Measurements from ENCODE around the gene MTURN. TPM values are rescaled to one million over a fixed set of nuclear protein-coding genes. Genes with fewer than 3 reads are reported as not detected.

Gene MTURN
- total RNA-seq, 1 donor: 2.6 TPM

GRCh38 chr7:30164567-30164966 lies 29.8 kb downstream of the MTURN start:
- peak; percentile 52 for TF ChIP-seq CTCF (IDR thresholded peaks at IDR 0.05; ENCODE audit: insufficient read depth, low read depth, low read length)
- peak; percentile 54 for DNase-seq (ENCODE audit: low read depth)
- H3K4me3 ChIP-seq (ENCODE audit: low read depth, low read length): no peak overlapping the region

DNA sequence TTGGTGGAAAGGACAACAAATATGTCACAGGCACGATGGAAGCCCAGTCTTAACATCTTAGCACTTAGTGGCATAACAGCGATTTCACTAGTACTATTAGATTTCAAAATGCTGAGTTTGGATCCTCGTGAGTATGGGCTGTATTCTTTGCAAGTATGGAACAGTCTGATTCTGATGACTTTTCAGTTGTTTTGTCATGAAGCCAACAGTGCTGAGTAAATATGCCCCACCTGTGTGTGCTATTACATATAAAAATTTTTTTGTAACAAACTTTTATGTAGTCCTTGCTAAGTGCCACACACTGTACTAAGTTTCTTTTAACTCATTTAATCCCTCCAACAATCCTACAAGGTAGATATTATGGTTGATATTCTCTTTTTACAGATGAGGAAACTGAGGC lies 30.8 kb downstream of the MTURN start:
- H3K4me3 ChIP-seq (ENCODE audit: low read depth, low read length): no peak overlapping the region
- no peak for TF ChIP-seq CTCF (IDR thresholded peaks at IDR 0.05; ENCODE audit: insufficient read depth, low read depth, low read length)
- DNase-seq (ENCODE audit: low read depth): no peak

DNA sequence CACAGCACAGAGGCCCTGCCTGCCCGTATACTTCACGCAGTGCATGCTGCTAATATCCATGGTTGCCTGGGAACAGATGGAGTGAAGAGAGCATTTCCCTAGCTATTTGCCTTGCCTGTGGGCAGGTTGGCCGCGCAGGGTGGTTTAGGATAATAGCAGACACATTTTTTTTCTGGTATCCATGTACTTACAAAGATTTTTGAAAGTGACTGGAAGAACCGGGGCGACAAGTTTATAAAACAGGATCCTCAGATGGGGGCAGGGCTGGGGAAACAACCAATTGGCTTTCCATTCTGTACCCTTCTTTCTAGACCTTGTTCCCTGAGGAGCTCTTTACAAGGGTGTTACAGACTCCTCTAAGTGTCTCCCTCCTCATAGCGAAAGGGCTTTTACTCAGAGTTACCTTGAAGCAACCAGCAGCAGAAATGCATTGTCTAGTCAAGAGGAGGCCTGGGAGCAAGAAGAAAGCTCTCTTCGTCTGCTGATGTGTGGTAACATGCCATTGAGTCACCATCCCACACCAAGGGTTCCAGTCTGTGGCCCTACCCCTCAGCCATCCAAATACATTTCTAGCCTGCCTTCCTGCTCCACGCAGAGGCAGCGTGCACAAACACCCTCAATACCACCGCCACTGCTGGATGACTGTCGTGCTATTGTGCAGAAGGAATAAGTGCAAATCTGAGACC lies 31.5 kb downstream of the MTURN start:
- no peak for TF ChIP-seq CTCF (IDR thresholded peaks at IDR 0.05; ENCODE audit: insufficient read depth, low read depth, low read length)
- no peak for DNase-seq (ENCODE audit: low read depth)
- no peak overlapping the region for H3K4me3 ChIP-seq (ENCODE audit: low read depth, low read length)

DNA sequence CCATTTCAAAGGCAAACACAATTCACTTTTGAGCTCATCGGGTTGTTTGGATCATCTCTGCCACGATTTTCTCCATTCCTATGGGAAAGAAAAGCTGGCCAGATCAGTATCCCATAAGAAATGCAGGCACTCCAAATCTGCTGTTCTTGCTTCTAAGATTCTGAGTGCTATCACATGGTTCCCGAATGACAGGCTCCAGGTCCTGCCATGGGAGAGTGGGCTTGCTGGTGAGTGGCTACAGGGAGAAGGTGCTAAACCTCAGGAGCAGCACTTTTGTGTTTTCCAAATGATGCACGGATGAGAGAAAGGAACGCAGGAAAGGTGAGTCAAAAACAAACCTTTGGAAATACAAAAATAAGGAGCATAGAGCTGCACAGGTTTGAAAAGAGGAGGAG lies 32.1 kb downstream of the MTURN start:
- H3K4me3 ChIP-seq (ENCODE audit: low read depth, low read length): no peak overlapping the region
- TF ChIP-seq CTCF (IDR thresholded peaks at IDR 0.05; ENCODE audit: insufficient read depth, low read depth, low read length): no peak
- DNase-seq (ENCODE audit: low read depth): no peak

- TF ChIP-seq CTCF (IDR thresholded peaks at IDR 0.05; ENCODE audit: insufficient read depth, low read depth, low read length): no peak
- H3K4me3 ChIP-seq (ENCODE audit: low read depth, low read length): no peak overlapping the region
- no peak for DNase-seq (ENCODE audit: low read depth)
These were observed 33.1 kb downstream of the MTURN start for GRCh38 chr7:30167901-30168300.

GRCh38 chr7:30168835-30169573 lies 34.2 kb downstream of the MTURN start:
- peak; percentile 3 for TF ChIP-seq CTCF (IDR thresholded peaks at IDR 0.05; ENCODE audit: insufficient read depth, low read depth, low read length)
- no peak overlapping the region for H3K4me3 ChIP-seq (ENCODE audit: low read depth, low read length)
- peak; percentile 87 for DNase-seq (ENCODE audit: low read depth)

All from fibroblast of villous mesenchyme (primary cell).